ENCODE data around the gene ROBO2.

The ROBO2 gene

DNA sequence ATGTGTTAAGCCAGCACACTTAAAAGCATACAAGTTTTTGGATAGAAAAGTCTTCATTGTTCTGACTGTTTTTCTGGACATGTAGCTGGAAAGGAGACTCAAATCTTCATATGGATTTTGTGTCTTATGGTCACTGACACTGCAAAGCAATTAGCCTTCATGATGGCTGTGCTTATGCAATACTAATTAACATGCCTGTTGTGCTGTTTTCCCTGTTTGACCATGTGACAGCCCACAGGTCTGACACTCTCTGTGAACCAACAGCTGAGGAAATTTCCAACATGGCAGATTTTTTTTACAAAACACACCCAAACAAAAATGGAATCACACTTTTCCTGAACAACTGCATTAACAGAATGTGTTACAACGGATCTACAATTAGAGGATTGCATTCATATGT, 248.4 kb downstream of the ROBO2 start:
- H3K36me3 ChIP-seq (ENCODE audit: insufficient read depth, low read length), result no peaks in the 10 kb centered on the region
- no peak for TF ChIP-seq EZH2 (IDR thresholded peaks at IDR 0.05; ENCODE audit: borderline replicate concordance, low read length)
- TF ChIP-seq, protein P1, sequence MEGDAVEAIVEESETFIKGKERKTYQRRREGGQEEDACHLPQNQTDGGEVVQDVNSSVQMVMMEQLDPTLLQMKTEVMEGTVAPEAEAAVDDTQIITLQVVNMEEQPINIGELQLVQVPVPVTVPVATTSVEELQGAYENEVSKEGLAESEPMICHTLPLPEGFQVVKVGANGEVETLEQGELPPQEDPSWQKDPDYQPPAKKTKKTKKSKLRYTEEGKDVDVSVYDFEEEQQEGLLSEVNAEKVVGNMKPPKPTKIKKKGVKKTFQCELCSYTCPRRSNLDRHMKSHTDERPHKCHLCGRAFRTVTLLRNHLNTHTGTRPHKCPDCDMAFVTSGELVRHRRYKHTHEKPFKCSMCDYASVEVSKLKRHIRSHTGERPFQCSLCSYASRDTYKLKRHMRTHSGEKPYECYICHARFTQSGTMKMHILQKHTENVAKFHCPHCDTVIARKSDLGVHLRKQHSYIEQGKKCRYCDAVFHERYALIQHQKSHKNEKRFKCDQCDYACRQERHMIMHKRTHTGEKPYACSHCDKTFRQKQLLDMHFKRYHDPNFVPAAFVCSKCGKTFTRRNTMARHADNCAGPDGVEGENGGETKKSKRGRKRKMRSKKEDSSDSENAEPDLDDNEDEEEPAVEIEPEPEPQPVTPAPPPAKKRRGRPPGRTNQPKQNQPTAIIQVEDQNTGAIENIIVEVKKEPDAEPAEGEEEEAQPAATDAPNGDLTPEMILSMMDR (IDR thresholded peaks at IDR 0.05; ENCODE audit: low read length), result no peak
- H3K4me2 ChIP-seq (ENCODE audit: low read length), result no peak overlapping the region

DNA sequence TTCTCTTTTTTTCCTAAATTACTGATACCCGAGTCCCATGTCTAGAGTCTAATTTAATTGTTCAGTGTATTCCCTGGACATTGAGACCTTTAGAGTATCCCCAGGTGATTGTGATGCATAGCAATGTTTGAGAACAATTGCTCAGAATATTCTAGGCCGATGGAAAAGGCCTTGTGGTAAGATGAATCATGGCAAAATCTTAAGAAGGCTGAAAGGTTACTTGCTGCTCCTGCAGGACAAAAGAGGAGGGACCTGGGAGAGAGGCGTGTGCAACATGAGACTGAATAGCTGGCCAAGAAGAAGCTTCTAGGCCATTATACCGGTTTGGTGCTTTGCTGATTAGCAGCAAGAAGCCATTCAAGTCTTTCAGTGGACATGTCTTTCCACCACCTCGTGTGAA, 256.6 kb downstream of the ROBO2 start:
- no peak overlapping the region for H3K4me2 ChIP-seq (ENCODE audit: low read length)
- H3K36me3 ChIP-seq (ENCODE audit: insufficient read depth, low read length), result no peaks in the 10 kb centered on the region
- no peaks in the 10 kb centered on the region for H3K9me2 ChIP-seq (ENCODE audit: low read depth, low read length)
- no peaks in the 10 kb centered on the region for H3K9me3 ChIP-seq (ENCODE audit: low read length)
- H4K20me1 ChIP-seq (ENCODE audit: insufficient read depth, low read length), result no peaks in the 10 kb centered on the region
- no peak overlapping the region for H2AFZ ChIP-seq (ENCODE audit: low read length)
- peaks cover 7% of the 10 kb centered on the region for H3K4me1 ChIP-seq (ENCODE audit: insufficient read depth, low read length, severe bottlenecking)
- H3K27me3 ChIP-seq (ENCODE audit: insufficient read depth, low read length), result no peaks in the 10 kb centered on the region
- TF ChIP-seq, protein P1 (IDR thresholded peaks at IDR 0.05; ENCODE audit: low read length), result no peak
- no peak for TF ChIP-seq EZH2 (IDR thresholded peaks at IDR 0.05; ENCODE audit: borderline replicate concordance, low read length)
- H3F3A ChIP-seq (ENCODE audit: insufficient read depth, low read length), result no peaks in the 10 kb centered on the region
- H3K4me3 ChIP-seq (ENCODE audit: low read depth, low read length, poor library complexity, severe bottlenecking), result no peak overlapping the region
- no peak overlapping the region for H3K27ac ChIP-seq (ENCODE audit: low read depth, low read length, poor library complexity, severe bottlenecking)
- no peaks in the 10 kb centered on the region for H3K79me2 ChIP-seq (ENCODE audit: insufficient read depth, low read length)
- H3K9ac ChIP-seq (ENCODE audit: low read length), result no peak overlapping the region

More for the DNA sequence above, 248.4 kb downstream of the ROBO2 start:
- Histone ChIP-seq H3F3A (ENCODE audit: insufficient read depth, low read length) (no peaks in the 10 kb centered on the region), H3K9ac (ENCODE audit: low read length) (no peak overlapping the region), H3K4me3 (ENCODE audit: low read depth, low read length, poor library complexity, severe bottlenecking) (no peak overlapping the region), H4K20me1 (ENCODE audit: insufficient read depth, low read length) (no peaks in the 10 kb centered on the region), H3K27ac (ENCODE audit: low read depth, low read length, poor library complexity, severe bottlenecking) (no peak overlapping the region), H3K79me2 (ENCODE audit: insufficient read depth, low read length) (no peaks in the 10 kb centered on the region), H3K9me2 (ENCODE audit: low read depth, low read length) (no peaks in the 10 kb centered on the region), H2AFZ (ENCODE audit: low read length) (no peak overlapping the region), H3K9me3 (ENCODE audit: low read length) (no peaks in the 10 kb centered on the region), H3K4me1 (ENCODE audit: insufficient read depth, low read length, severe bottlenecking) (peaks cover 7% of the 10 kb centered on the region), H3K27me3 (ENCODE audit: insufficient read depth, low read length) (no peaks in the 10 kb centered on the region)

DNA sequence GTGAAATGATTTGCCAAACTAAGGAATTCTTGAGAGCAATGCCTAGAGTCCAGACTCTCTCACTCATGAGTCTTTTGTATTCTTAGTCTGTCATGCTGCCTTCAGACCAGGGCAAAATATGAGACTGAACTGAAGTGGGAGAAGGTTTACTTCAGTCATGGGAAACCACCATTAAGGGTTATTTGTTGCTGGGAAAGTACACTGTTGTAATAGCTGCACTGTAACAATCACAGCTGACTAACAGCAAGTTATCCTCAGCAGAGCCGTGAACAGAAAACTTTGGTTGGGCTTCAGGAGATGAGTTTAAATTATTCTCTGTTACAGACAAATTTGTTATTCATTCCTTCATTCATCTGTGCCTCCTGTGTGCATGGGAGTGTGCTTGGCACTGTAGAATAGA, 258.5 kb downstream of the ROBO2 start:
- Histone ChIP-seq H3F3A (ENCODE audit: insufficient read depth, low read length) (no peaks in the 10 kb centered on the region), H3K4me2 (ENCODE audit: low read length) (no peak overlapping the region), H3K79me2 (ENCODE audit: insufficient read depth, low read length) (no peaks in the 10 kb centered on the region), H3K4me3 (ENCODE audit: low read depth, low read length, poor library complexity, severe bottlenecking) (no peak overlapping the region), H3K27me3 (ENCODE audit: insufficient read depth, low read length) (no peaks in the 10 kb centered on the region), H3K27ac (ENCODE audit: low read depth, low read length, poor library complexity, severe bottlenecking) (no peak overlapping the region), H3K9me3 (ENCODE audit: low read length) (no peaks in the 10 kb centered on the region), H3K36me3 (ENCODE audit: insufficient read depth, low read length) (no peaks in the 10 kb centered on the region), H3K4me1 (ENCODE audit: insufficient read depth, low read length, severe bottlenecking) (peaks cover 7% of the 10 kb centered on the region), H2AFZ (ENCODE audit: low read length) (no peak overlapping the region), H4K20me1 (ENCODE audit: insufficient read depth, low read length) (no peaks in the 10 kb centered on the region), H3K9ac (ENCODE audit: low read length) (no peak overlapping the region), H3K9me2 (ENCODE audit: low read depth, low read length) (no peaks in the 10 kb centered on the region)
- TF ChIP-seq EZH2 (IDR thresholded peaks at IDR 0.05; ENCODE audit: borderline replicate concordance, low read length), result no peak
- TF ChIP-seq, protein P1 (IDR thresholded peaks at IDR 0.05; ENCODE audit: low read length), result no peak
